AG08396 (cell line): ENCODE measurements around the gene PLCB4.
"Not testable (repeated sequence)": the region's sequence is repeated elsewhere in the genome, so short reads cannot be mapped to it uniquely, and the experiment has no call there.

Source experiments
- DNase-seq: peaks from one replicate; pipeline ENCODE4 v3.0.0; 2012; ENCODE audit warnings: low spot score, mixed read lengths

Gene PLCB4

GRCh38 chr20:9142809-9143208 lies 73.9 kb downstream of the PLCB4 start:
- no peak for DNase-seq

- DNase-seq, result no peak
Measured at GRCh38 chr20:9143926-9144325, 75.0 kb downstream of the PLCB4 start.

DNA sequence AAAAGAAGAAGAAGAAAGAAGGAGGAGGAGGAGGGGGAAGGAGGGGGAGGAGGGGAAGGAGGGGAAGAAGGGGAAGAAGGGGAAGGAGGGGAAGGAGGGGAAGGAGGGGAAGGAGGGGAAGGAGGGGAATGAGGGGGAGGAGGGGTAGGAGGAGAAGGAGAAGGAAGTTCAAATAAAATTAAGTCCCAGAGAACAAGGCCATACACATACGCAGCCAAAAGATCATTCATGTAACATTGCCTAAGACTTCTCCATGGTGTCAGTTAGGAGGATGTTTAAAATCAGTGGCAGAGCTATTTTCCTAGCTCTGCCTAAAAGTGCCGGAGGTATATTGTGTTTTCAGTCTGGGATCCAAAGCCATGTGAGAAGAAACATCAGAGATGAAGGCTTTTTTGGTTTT lies 75.8 kb downstream of the PLCB4 start:
- no peak for DNase-seq

- DNase-seq, result no peak
Measured at GRCh38 chr20:9145142-9145541, 76.3 kb downstream of the PLCB4 start.

DNA sequence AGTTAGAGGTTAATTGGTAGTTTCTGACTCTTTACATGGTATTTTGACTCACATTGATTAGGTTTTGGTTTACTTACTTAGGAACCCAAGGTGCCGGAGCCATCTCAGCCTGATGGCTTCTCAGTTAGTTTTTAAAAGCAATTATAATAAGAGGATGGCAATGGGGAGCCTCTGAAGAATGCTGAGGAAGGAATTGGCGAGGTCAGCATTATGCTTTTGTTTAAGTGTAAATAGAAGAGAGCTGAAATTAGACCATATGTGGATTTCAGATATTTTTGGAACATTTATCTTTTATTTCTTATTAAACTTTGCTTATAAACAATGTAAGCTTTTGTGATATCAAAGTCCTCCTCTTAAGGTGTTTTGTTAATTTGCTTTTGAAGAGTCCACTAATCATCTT lies 77.8 kb downstream of the PLCB4 start:
- DNase-seq, result no peak

DNA sequence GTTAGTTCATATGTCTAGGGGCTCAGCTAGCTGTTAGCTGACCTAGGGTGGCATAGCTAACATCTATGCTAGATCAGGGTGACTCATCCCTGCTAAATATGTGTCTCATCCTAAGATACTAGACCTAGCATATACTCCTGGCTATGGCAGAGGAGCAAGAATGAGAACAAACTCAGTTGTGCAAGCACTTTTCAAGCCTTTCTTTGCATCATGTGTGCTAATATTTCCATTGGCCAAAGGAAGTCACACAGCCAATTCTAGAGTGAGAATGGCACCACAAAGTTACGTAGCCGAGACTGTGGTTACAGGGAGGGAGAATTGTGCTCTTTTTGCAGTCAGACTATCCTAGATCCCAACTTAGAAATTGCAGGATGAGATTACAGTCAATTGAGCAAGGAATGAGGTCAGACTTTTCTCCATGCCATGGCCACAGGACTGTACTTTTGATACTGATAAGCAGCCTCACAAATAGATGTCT lies 78.7 kb downstream of the PLCB4 start:
- peak; percentile 15 for DNase-seq

GRCh38 chr20:9148291-9148690 lies 79.4 kb downstream of the PLCB4 start:
- no peak for DNase-seq

DNA sequence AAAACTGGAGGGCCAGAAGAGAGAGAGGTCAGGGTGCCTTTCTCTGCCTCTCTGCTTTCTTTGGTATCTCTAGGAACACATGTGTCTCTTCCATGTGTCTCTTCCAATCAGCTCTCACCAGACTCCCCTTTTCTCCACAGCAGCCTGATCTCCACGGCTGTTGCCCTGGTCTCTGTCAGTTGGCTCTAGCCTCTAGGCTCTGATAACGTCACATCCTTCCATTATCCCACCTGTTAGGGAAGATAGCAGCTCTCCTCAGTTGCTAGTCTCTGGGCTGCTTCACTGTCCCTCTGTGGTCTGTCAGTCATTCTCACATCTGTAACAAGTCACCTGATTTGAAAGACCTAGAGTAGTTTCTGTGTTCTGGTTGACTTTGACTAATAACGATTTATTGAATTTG lies 80.2 kb downstream of the PLCB4 start:
- no peak for DNase-seq

GRCh38 chr20:9149796-9150195 lies 80.9 kb downstream of the PLCB4 start:
- DNase-seq, result no peak

GRCh38 chr20:9150679-9151078 lies 81.8 kb downstream of the PLCB4 start:
- no peak for DNase-seq

- DNase-seq, result not testable (repeated sequence)
Measured at GRCh38 chr20:9152139-9152538, 83.3 kb downstream of the PLCB4 start.

DNA sequence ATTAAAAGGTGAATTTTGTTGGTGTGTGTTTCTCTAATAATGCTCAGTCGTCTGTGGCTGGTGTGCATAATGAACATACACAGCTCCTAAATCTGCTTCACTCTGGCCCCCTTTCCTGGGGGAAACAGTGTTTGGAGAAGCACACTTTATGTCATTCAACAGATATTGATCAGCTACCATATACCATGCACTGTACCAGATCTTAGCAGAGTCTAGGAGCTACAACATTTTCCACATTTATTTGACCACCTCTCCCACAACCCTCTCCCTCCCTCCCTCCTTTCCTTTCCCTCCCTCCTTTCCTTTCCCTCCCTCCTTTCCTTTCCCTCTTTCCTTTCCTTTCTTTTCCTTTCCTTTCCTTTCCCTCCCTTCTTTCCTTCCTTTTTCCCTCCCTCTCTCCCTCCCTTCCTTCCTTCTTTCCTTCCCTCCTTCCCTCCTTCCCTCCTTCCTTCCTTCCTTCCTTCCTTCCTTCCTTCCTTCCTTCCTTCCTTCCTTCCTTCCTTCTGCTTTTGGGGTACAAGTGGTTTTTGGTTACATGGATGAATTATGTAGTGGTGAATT lies 85.7 kb downstream of the PLCB4 start:
- no peak for DNase-seq

GRCh38 chr20:9156529-9157280 lies 87.8 kb downstream of the PLCB4 start:
- no peak for DNase-seq

- no peak for DNase-seq
Measured at GRCh38 chr20:9160331-9160730, 91.4 kb downstream of the PLCB4 start.

GRCh38 chr20:9160757-9161156 lies 91.9 kb downstream of the PLCB4 start:
- no peak for DNase-seq

DNA sequence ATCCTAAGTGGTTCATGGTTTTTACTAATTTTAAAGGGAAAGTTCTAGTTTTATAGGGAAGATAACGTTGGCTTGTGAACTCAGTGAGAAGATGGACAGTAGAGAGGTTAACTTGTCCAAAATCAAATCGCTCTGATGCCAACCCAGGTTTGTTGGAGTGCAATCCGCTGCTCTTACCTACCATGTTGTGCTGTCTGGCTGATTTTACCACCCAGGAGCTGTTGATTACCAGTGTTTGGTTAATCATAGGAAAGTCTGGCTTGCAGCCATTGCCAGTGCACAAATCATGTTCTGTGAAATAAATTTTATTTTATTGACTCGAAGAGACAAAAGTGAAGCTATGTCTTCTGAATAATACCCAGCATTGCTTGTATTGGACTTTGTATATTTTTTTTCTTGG lies 92.4 kb downstream of the PLCB4 start:
- DNase-seq, result no peak

GRCh38 chr20:9163251-9163650 lies 94.4 kb downstream of the PLCB4 start:
- DNase-seq, result no peak

GRCh38 chr20:9163995-9164394 lies 95.1 kb downstream of the PLCB4 start:
- no peak for DNase-seq

DNA sequence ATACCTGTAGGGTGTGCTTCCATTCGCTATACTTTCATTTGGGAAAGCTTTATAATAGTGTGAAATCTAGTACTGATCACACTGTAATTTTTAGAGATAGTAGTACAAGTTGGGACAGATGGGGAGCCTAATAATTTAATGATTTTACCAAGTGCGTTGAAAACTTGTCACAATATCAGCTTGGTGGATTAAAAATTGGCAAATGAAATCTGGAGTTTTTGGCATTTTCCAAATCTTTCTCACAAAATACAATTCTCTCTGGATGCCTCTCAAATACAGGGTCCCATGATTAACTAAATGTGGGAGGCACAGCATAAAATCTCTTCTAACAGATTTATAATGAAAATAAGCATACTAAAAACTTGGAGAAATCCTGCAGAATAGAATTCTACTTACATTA lies 96.4 kb downstream of the PLCB4 start:
- no peak for DNase-seq

- no peak for DNase-seq
Measured at GRCh38 chr20:9166153-9166780, 97.4 kb downstream of the PLCB4 start.

GRCh38 chr20:9169409-9169808 lies 100.5 kb downstream of the PLCB4 start:
- DNase-seq, result no peak

DNA sequence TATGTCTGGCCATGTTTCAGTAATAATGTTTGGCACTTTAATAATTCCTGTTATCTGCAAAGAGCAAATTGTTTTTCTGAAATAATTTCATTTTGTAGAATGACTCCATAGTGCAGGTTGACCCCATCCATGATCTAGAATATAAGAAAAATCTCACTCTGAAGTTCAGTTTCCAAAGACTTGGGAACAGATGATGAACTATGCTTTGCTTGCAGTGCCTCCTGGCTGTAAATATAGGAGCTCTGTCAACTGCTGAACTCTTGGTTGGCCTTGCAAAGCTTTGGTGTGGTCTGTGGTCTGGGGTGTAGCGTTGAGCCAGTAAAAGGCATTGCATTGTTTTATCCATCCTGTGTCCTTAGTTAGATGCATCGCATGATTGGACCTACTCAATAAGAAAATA lies 104.0 kb downstream of the PLCB4 start:
- DNase-seq, result no peak

- no peak for DNase-seq
Measured at GRCh38 chr20:9177278-9177677, 108.4 kb downstream of the PLCB4 start.
